ENCODE data around the gene MPHOSPH6. TPM values are rescaled to one million over a fixed set of nuclear protein-coding genes. Genes with fewer than 3 reads are reported as not detected.

MPHOSPH6 gene
- total and polyA plus RNA-seq, 2 of the 4 experiments (the other 2 are of a cell fraction) = 5.4 to 15.5 TPM

GRCh38 chr16:82105107-82105506, 64.9 kb downstream of the MPHOSPH6 start:
- no TSS peak for BruUV-seq (replicated peaks)
- Histone ChIP-seq H3K23ac (ENCODE audit: low read depth, low read length) (no peak overlapping the region), H4K20me1 (ENCODE audit: insufficient read depth, low read length) (no peaks in the 10 kb centered on the region), H3K4me2 (ENCODE audit: low read depth, low read length) (no peak overlapping the region), H3K4me3 (ENCODE audit: insufficient read depth, low read depth, low read length) (no peak overlapping the region), H4K8ac (ENCODE audit: low read depth in 2 of 2, low read length in 2 of 2) (no peak overlapping the region), H3K36me3 (ENCODE audit: control insufficient read depth, insufficient read depth, low read length) (no peaks in the 10 kb centered on the region), H3K9me3 (ENCODE audit: control insufficient read depth, insufficient read depth, low read length) (no peaks in the 10 kb centered on the region), H2BK15ac (ENCODE audit: low read depth, low read length) (no peak overlapping the region), H3K27ac (ENCODE audit: insufficient read depth, low read length) (no peak overlapping the region), H3K4ac (ENCODE audit: low read depth, low read length) (no peak overlapping the region), H3K14ac (replicated peaks; ENCODE audit: low read depth, low read length) (no peak overlapping the region), H3K9me1 (ENCODE audit: insufficient read depth, low read length) (no peaks in the 10 kb centered on the region), H3K56ac (ENCODE audit: extremely low read depth, insufficient read depth, low read length) (no peak overlapping the region), H2AK5ac (ENCODE audit: low read depth, low read length) (no peak overlapping the region), H2AFZ (replicated peaks; ENCODE audit: low read length, poor library complexity) (no peak overlapping the region), H3K9ac (ENCODE audit: low read depth, low read length) (no peak overlapping the region), H2AK9ac (replicated peaks; ENCODE audit: low read depth, low read length, poor library complexity) (no peak overlapping the region), H4K91ac (ENCODE audit: insufficient read depth, low read depth, low read length) (no peak overlapping the region), H2BK20ac (ENCODE audit: low read depth, low read length) (no peak overlapping the region), H2BK5ac (ENCODE audit: low read depth, low read length, poor library complexity, severe bottlenecking) (no peak overlapping the region), H3K18ac (ENCODE audit: low read depth, low read length) (no peak overlapping the region), H3K4me1 (ENCODE audit: control insufficient read depth, insufficient read depth, low read length) (no peaks in the 10 kb centered on the region), H2BK120ac (ENCODE audit: low read depth, low read length) (no peak overlapping the region), H4K5ac (ENCODE audit: low read depth, low read length) (no peak overlapping the region), H3K27me3 (ENCODE audit: control insufficient read depth, insufficient read depth, low read length) (no peaks in the 10 kb centered on the region; the same call in none of the 2 replicates), H3K79me1 (ENCODE audit: low read depth in 1 of 2, low read length in 2 of 2) (no peaks in the 10 kb centered on the region)
- no peak for TF ChIP-seq FOS (IDR thresholded peaks at IDR 0.05; ENCODE audit: low read depth, low read length)
- no peak for TF ChIP-seq ELK1 (IDR thresholded peaks at IDR 0.05; ENCODE audit: borderline replicate concordance, low read depth, low read length)
- TF ChIP-seq POLR2A (IDR thresholded peaks at IDR 0.05; ENCODE audit: low read depth, low read length) = no peak
- TF ChIP-seq, protein P1, sequence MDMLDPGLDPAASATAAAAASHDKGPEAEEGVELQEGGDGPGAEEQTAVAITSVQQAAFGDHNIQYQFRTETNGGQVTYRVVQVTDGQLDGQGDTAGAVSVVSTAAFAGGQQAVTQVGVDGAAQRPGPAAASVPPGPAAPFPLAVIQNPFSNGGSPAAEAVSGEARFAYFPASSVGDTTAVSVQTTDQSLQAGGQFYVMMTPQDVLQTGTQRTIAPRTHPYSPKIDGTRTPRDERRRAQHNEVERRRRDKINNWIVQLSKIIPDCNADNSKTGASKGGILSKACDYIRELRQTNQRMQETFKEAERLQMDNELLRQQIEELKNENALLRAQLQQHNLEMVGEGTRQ (IDR thresholded peaks at IDR 0.05; ENCODE audit: low read depth, low read length) = no peak
- no peak for TF ChIP-seq CHD1 (IDR thresholded peaks at IDR 0.05; ENCODE audit: low read depth, low read length)
- no peak for TF ChIP-seq NFE2L2 (IDR thresholded peaks at IDR 0.05; ENCODE audit: low read depth, low read length)
- TF ChIP-seq RAD21 (IDR thresholded peaks at IDR 0.05; ENCODE audit: low read length) = no peak
- TF ChIP-seq MAFK (IDR thresholded peaks at IDR 0.05; ENCODE audit: low read depth, low read length) = no peak
- no peak for TF ChIP-seq BHLHE40 (IDR thresholded peaks at IDR 0.05; ENCODE audit: low read depth, low read length)
- no peak for TF ChIP-seq RCOR1 (IDR thresholded peaks at IDR 0.05; ENCODE audit: insufficient replicate concordance, low read length)
- TF ChIP-seq, protein P2, sequence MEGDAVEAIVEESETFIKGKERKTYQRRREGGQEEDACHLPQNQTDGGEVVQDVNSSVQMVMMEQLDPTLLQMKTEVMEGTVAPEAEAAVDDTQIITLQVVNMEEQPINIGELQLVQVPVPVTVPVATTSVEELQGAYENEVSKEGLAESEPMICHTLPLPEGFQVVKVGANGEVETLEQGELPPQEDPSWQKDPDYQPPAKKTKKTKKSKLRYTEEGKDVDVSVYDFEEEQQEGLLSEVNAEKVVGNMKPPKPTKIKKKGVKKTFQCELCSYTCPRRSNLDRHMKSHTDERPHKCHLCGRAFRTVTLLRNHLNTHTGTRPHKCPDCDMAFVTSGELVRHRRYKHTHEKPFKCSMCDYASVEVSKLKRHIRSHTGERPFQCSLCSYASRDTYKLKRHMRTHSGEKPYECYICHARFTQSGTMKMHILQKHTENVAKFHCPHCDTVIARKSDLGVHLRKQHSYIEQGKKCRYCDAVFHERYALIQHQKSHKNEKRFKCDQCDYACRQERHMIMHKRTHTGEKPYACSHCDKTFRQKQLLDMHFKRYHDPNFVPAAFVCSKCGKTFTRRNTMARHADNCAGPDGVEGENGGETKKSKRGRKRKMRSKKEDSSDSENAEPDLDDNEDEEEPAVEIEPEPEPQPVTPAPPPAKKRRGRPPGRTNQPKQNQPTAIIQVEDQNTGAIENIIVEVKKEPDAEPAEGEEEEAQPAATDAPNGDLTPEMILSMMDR (conservative IDR thresholded peaks at IDR 0.05; ENCODE audit: low read depth, low read length) = no peak
- no peak for TF ChIP-seq MAZ (IDR thresholded peaks at IDR 0.05; ENCODE audit: borderline replicate concordance, low read depth, low read length)
- no peak for TF ChIP-seq MXI1 (IDR thresholded peaks at IDR 0.05; ENCODE audit: borderline replicate concordance, low read depth, low read length)
- no peak for TF ChIP-seq SMC3 (IDR thresholded peaks at IDR 0.05; ENCODE audit: low read depth, low read length)
- POLR2A ChIA-PET (ENCODE audit: unreplicated experiment) = no interaction called here
- intact Hi-C loops (cut with micrococcal nuclease) = no loop called here
- DNase-seq (no peak), ATAC-seq (ENCODE audit: low read depth) (no peak)
- in situ Hi-C loops (cut with MboI; ENCODE audit: low sequenced_read_pairs) = no loop called here
- CTCF ChIA-PET = no interaction called here
- WGBS, 2 experiments (ENCODE audit: extremely low coverage in 2 of 2, insufficient read length in 1 of 2) = no CpG with 5 or more reads among the region's 8 CpGs
- dilution Hi-C loops (cut with HindIII; ENCODE audit: low sequenced_read_pairs, unreplicated experiment) = no loop called here

Data from IMR-90 (cell line).